Esophagus muscularis mucosa (tissue), 3 donors: ENCODE results near the gene LIPA.

Experiments
- POLR2A ChIP-seq: fragments of 450-650 bp; IDR thresholded peaks from one replicate; pipeline ENCODE4 v1.6.1; 2017; ENCODE audit warnings: antibody characterized with exemption, moderate library complexity, mild to moderate bottlenecking, low read depth
- POLR2AphosphoS5 ChIP-seq, 2 donors: sonication (generic); formaldehyde crosslinking; IDR thresholded peaks; one replicate each; pipeline ENCODE4 v1.6.1; 2017; ENCODE audit warnings: antibody characterized with exemption in 2 of 2
- TF ChIP-seq, protein P1 (sequence below), 3 experiments: fragments of 200-600 bp in 2 of 3; fragments of 450-650 bp in 1 of 3; sonication (generic) in 2 of 3; IDR thresholded peaks; one replicate each; pipeline ENCODE4 v1.5.1; 2017 to 2019; ENCODE audit warnings: antibody characterized with exemption in 3 of 3, mild to moderate bottlenecking in 2 of 3, moderate library complexity in 1 of 3

DNA sequence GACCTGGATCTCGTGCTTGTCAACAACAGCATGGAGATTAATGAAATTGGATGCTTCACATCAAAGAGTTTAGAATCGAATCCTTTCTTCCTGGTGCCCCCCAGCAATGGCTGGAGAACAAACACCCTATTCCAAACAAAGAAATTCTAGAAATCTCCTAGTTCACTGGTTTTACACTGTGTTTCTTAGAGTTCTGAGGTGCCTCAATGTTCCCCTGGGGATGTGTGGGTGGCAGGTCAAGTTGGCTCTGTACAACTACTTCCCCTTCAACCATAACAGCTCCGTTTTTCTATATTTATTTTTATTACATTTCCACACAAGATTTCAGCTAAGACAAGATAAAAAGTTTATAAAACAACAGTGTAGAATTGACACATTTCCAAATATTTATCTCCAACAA lies 66.9 kb downstream of the LIPA start:
- TF ChIP-seq, protein P1, sequence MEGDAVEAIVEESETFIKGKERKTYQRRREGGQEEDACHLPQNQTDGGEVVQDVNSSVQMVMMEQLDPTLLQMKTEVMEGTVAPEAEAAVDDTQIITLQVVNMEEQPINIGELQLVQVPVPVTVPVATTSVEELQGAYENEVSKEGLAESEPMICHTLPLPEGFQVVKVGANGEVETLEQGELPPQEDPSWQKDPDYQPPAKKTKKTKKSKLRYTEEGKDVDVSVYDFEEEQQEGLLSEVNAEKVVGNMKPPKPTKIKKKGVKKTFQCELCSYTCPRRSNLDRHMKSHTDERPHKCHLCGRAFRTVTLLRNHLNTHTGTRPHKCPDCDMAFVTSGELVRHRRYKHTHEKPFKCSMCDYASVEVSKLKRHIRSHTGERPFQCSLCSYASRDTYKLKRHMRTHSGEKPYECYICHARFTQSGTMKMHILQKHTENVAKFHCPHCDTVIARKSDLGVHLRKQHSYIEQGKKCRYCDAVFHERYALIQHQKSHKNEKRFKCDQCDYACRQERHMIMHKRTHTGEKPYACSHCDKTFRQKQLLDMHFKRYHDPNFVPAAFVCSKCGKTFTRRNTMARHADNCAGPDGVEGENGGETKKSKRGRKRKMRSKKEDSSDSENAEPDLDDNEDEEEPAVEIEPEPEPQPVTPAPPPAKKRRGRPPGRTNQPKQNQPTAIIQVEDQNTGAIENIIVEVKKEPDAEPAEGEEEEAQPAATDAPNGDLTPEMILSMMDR (IDR thresholded peaks at IDR 0.05) = no peak
- TF ChIP-seq POLR2A = no peak
- TF ChIP-seq POLR2AphosphoS5 (IDR thresholded peaks at IDR 0.05) = no peak
